Ovary (tissue), 3 donors: Measurements from ENCODE around the gene ADAMTSL3.

ENCODE experiments used
- EP300 ChIP-seq: sonication (generic); formaldehyde crosslinking; IDR thresholded peaks from one replicate; pipeline ENCODE4 v1.6.1; 2017; ENCODE audit warnings: antibody characterized with exemption
- POLR2A ChIP-seq: fragments of 450-650 bp; IDR thresholded peaks from one replicate; pipeline ENCODE4 v1.6.1; 2017; ENCODE audit warnings: antibody characterized with exemption, mild to moderate bottlenecking, moderate library complexity
- TF ChIP-seq, protein P1 (sequence below), 3 donors: fragments of 450-650 bp in 2 of 3; fragments of 200-600 bp in 1 of 3; IDR thresholded peaks; one replicate each; pipeline versions ENCODE4 v1.5.1 to v1.8.0; 2016 to 2022; ENCODE audit warnings: antibody characterized with exemption in 3 of 3, mild to moderate bottlenecking in 1 of 3
- donor health status: DM: no; HTN: no; CAD: no.

DNA sequence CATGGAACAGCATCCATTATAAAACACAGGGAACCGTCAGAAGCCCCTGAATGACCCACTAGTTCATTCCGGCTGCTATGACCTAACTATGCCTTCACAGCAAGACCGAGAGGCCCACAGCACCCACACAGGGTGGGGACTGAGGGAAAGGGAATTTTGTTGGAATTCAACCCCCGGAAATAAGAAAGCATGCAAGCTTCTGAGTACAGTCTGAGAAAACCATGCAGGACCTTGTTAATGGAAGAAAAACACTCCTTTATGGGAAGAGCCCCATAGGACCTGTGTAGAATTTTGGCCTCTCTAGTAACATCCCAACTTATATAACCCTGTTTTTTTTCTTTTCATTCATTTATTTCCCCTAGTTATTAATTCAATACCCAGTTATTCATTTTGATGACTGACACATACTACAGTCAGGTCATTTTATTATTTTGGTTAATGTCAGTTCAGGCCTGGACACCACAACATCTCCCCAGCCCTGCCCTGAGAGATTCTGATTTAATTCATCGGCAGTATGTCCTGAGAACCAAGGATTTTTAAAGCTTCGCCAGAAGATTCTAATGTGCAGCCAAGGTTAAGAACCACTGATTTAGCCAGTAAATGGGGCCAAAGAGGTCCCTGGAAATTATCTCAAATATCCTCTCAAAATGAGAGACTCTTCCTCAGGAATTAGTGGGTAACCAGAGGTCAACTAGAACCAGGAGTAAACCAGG lies 350.0 kb downstream of the ADAMTSL3 start:
- TF ChIP-seq, protein P1, sequence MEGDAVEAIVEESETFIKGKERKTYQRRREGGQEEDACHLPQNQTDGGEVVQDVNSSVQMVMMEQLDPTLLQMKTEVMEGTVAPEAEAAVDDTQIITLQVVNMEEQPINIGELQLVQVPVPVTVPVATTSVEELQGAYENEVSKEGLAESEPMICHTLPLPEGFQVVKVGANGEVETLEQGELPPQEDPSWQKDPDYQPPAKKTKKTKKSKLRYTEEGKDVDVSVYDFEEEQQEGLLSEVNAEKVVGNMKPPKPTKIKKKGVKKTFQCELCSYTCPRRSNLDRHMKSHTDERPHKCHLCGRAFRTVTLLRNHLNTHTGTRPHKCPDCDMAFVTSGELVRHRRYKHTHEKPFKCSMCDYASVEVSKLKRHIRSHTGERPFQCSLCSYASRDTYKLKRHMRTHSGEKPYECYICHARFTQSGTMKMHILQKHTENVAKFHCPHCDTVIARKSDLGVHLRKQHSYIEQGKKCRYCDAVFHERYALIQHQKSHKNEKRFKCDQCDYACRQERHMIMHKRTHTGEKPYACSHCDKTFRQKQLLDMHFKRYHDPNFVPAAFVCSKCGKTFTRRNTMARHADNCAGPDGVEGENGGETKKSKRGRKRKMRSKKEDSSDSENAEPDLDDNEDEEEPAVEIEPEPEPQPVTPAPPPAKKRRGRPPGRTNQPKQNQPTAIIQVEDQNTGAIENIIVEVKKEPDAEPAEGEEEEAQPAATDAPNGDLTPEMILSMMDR (IDR thresholded peaks at IDR 0.05): no peak
- TF ChIP-seq POLR2A: no peak
- TF ChIP-seq EP300: no peak
